IMR-90 (cell line): Measurements from ENCODE around the gene COX6A1. TPM values are rescaled to one million over a fixed set of nuclear protein-coding genes. Genes with fewer than 3 reads are reported as not detected.

ENCODE experiments used
- ATAC-seq: fragments of 200-7000 bp; cut with Tn5 transposase; 2 replicates; pipeline ENCODE4 v1.9.1; 2020; ENCODE audit warnings: low read depth, mild to moderate bottlenecking, moderate library complexity
- BruUV-seq: library from RNA; stranded (reverse); fragments of 400-500 nt; replicated peaks from 2 replicates; lab custom pipeline; 2021; lab: Mats Ljungman, UMichigan
- CTCF ChIA-PET: fragments of 300-600 bp; formaldehyde crosslinking; extraction: SDS; loops from one replicate; lab custom pipeline; 2021; ENCODE audit warnings: antibody characterized with exemption; lab: Yijun Ruan, JAX
- POLR2A ChIA-PET: fragments of 300-600 bp; sonication (Branson Sonifier 250); formaldehyde crosslinking; loops from one replicate; lab custom pipeline; 2022; ENCODE audit warnings: antibody characterized with exemption; ENCODE audit not compliant: unreplicated experiment; lab: Charles Lee
- DNase-seq: peaks from one replicate; pipeline ENCODE4 v3.0.0; 2013
- H2AFZ ChIP-seq: replicated peaks from 2 replicates; pipeline ENCODE3; 2013; ENCODE audit warnings: low read length, mild to moderate bottlenecking; ENCODE audit not compliant: poor library complexity
- H2AK5ac ChIP-seq: 2 replicates; pipeline ENCODE4 v1.6.1; 2013; ENCODE audit warnings: low read depth, low read length, inconsistent platforms
- H2AK9ac ChIP-seq: replicated peaks from 2 replicates; pipeline ENCODE3; 2013; ENCODE audit warnings: mild to moderate bottlenecking, low read depth, low read length, moderate library complexity; ENCODE audit not compliant: poor library complexity
- H2BK120ac ChIP-seq: 2 replicates; pipeline ENCODE4 v1.6.1; 2013; ENCODE audit warnings: low read depth, low read length, inconsistent platforms
- H2BK15ac ChIP-seq: 3 replicates; pipeline ENCODE4 v1.6.1; 2013; ENCODE audit warnings: low read depth, low read length, inconsistent platforms
- H2BK20ac ChIP-seq: 2 replicates; pipeline ENCODE4 v1.6.1; 2013; ENCODE audit warnings: low read depth, mild to moderate bottlenecking, inconsistent platforms, low read length, moderate library complexity
- H2BK5ac ChIP-seq: 2 replicates; pipeline ENCODE4 v1.6.1; 2013; ENCODE audit warnings: mild to moderate bottlenecking, low read depth, low read length, inconsistent platforms; ENCODE audit not compliant: poor library complexity, severe bottlenecking
- H3K14ac ChIP-seq: replicated peaks from 2 replicates; pipeline ENCODE4 v1.6.1; 2013; ENCODE audit warnings: low read depth, low read length, inconsistent platforms
- H3K18ac ChIP-seq: 2 replicates; pipeline ENCODE4 v1.6.1; 2013; ENCODE audit warnings: low read depth, low read length, control low read depth
- H3K23ac ChIP-seq: 2 replicates; pipeline ENCODE4 v1.6.1; 2013; ENCODE audit warnings: low read depth, low read length, inconsistent platforms
- H3K27ac ChIP-seq: 2 replicates; pipeline ENCODE4 v1.5.1; 2013; ENCODE audit warnings: mild to moderate bottlenecking, control low read depth, low read length; ENCODE audit not compliant: insufficient read depth
- H3K27me3 ChIP-seq: 2 replicates; pipeline ENCODE4 v1.6.1; 2013; ENCODE audit warnings: low read length; ENCODE audit not compliant: control insufficient read depth, insufficient read depth
- H3K36me3 ChIP-seq: 2 replicates; pipeline ENCODE4 v1.6.1; 2013; ENCODE audit warnings: low read length, mixed read lengths; ENCODE audit not compliant: control insufficient read depth, insufficient read depth
- H3K4ac ChIP-seq: 2 replicates; pipeline ENCODE4 v1.6.1; 2013; ENCODE audit warnings: low read depth, low read length, inconsistent platforms
- H3K4me1 ChIP-seq: 2 replicates; pipeline ENCODE4 v1.6.1; 2013; ENCODE audit warnings: low read length, mixed read lengths; ENCODE audit not compliant: control insufficient read depth, insufficient read depth
- H3K4me2 ChIP-seq: 2 replicates; pipeline ENCODE4 v1.6.1; 2013; ENCODE audit warnings: low read depth, mild to moderate bottlenecking, control low read depth, low read length, moderate library complexity
- H3K4me3 ChIP-seq: 2 replicates; pipeline ENCODE4 v1.5.1; 2013; ENCODE audit warnings: low read depth, mild to moderate bottlenecking, control low read depth, low read length, moderate library complexity; ENCODE audit not compliant: insufficient read depth
- H3K56ac ChIP-seq: 2 replicates; pipeline ENCODE4 v1.6.1; 2013; ENCODE audit warnings: low read length, inconsistent platforms; ENCODE audit not compliant: insufficient read depth; ENCODE audit errors: extremely low read depth
- H3K79me1 ChIP-seq, 2 experiments: 2 replicates each; pipeline ENCODE4 v1.6.1; 2013; ENCODE audit warnings: low read length in 2 of 2, inconsistent platforms in 1 of 2, low read depth in 1 of 2
- H3K9ac ChIP-seq: 2 replicates; pipeline ENCODE4 v1.6.1; 2013; ENCODE audit warnings: low read depth, low read length, control low read depth
- H3K9me1 ChIP-seq: 2 replicates; pipeline ENCODE4 v1.6.1; 2013; ENCODE audit warnings: low read length, inconsistent platforms; ENCODE audit not compliant: insufficient read depth
- H3K9me3 ChIP-seq: 2 replicates; pipeline ENCODE4 v1.6.1; 2013; ENCODE audit warnings: low read length; ENCODE audit not compliant: control insufficient read depth, insufficient read depth
- H4K20me1 ChIP-seq: 2 replicates; pipeline ENCODE4 v1.6.1; 2013; ENCODE audit warnings: low read length, inconsistent platforms; ENCODE audit not compliant: insufficient read depth
- H4K5ac ChIP-seq: 2 replicates; pipeline ENCODE4 v1.6.1; 2013; ENCODE audit warnings: mild to moderate bottlenecking, low read depth, low read length, control low read depth
- H4K8ac ChIP-seq, 2 experiments: 2 replicates each; pipeline ENCODE4 v1.6.1; 2013; ENCODE audit warnings: low read depth in 2 of 2, low read length in 2 of 2, control low read depth in 1 of 2, inconsistent platforms in 1 of 2
- H4K91ac ChIP-seq: 2 replicates; pipeline ENCODE4 v1.6.1; 2013; ENCODE audit warnings: low read depth, low read length, inconsistent platforms; ENCODE audit not compliant: insufficient read depth
- MAFK ChIP-seq: IDR thresholded peaks from 2 replicates; pipeline ENCODE4 v1.6.1; 2012; ENCODE audit warnings: low read depth, low read length, improper control_type of control experiment
- NFE2L2 ChIP-seq: fragments of 150-350 bp; IDR thresholded peaks from 2 replicates; pipeline ENCODE4 v1.6.1; 2016; ENCODE audit warnings: low read depth, mild to moderate bottlenecking, low read length
- RAD21 ChIP-seq: IDR thresholded peaks from 2 replicates; pipeline ENCODE4 v1.6.1; 2012; ENCODE audit warnings: low read length, improper control_type of control experiment
- WGBS, 2 experiments: methylation state at CpG; one replicate each; pipeline versions ENCODE4 v1.1.5 to v1.1.7; 2013; ENCODE audit warnings: missing lambda C conversion rate in 2 of 2; ENCODE audit not compliant: insufficient read length in 1 of 2; ENCODE audit errors: extremely low coverage in 2 of 2; 5-methylcytosine and 5-hydroxymethylcytosine counted together
- dilution Hi-C: fragments of 300-500 bp; cut with HindIII; formaldehyde crosslinking; loops from one replicate; pipeline ENCODE4 v1.14.3; 2018; ENCODE audit warnings: low sequenced_read_pairs; ENCODE audit not compliant: unreplicated experiment
- in situ Hi-C: fragments of 300-500 bp; cut with MboI; formaldehyde crosslinking; loops from 3 replicates; pipeline ENCODE4 v1.14.3; 2019; ENCODE audit warnings: low sequenced_read_pairs, inconsistent platforms, mixed read lengths
- intact Hi-C: fragments of 100-400 bp; cut with micrococcal nuclease; formaldehyde crosslinking; loops from 2 replicates; pipeline ENCODE4 v1.10.0; 2022
- polyA plus RNA-seq, 3 experiments: library from polyadenylated mRNA; depleted of rRNA; stranded (reverse); fragments of >200 nt; gene quantifications; 2 replicates each; pipeline ENCODE4 v1.2.3, GENCODE V29; 2012; ENCODE audit warnings: low replicate concordance in 1 of 3
- total RNA-seq: library from RNA; depleted of rRNA; stranded (reverse); fragments of >200 nt; gene quantifications from 2 replicates; pipeline ENCODE4 v1.2.3, GENCODE V29; 2012
- TF ChIP-seq, protein P1 (sequence below): conservative IDR thresholded peaks from 2 replicates; pipeline ENCODE4 v1.5.1; 2012; ENCODE audit warnings: mild to moderate bottlenecking, low read depth, low read length, improper control_type of control experiment

Gene COX6A1
- total and polyA plus RNA-seq, 2 of the 4 experiments (the other 2 are of a cell fraction), result 396 to 541 TPM

DNA sequence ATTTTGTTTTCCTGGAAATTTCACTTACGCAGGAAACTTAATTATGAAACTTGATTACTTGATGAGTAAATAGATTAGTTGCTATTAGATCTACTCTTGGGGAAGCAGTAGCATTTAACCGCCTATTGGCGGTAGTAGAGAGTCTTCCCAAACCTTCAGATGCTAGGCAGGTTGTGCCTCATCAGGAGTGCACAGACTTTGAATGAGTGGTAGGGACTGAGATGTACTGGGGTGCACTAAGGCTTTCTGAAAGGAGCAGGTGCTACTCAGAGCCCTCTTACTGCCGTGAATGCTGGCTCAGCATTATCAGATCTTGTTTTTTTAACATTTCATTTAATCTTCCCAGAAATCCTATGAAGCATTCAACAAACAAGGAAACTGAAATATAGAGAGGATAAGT is 16.1 kb downstream of the COX6A1 start:
- POLR2A ChIA-PET, result interaction anchor here (0.6 kb wide), 1 partner anchor 130 kb away, joined by 4 read pairs; no protein-coding TSS in a partner anchor
- Histone ChIP-seq H3K36me3 (peaks cover 40% of the 10 kb centered on the region), H4K8ac (no peak overlapping the region), H3K9me1 (no peaks in the 10 kb centered on the region), H2AFZ (no peak overlapping the region), H3K9me3 (no peaks in the 10 kb centered on the region), H3K23ac (no peak overlapping the region), H2BK120ac (no peak overlapping the region), H2AK9ac (no peak overlapping the region), H2BK5ac (no peak overlapping the region), H4K91ac (no peak overlapping the region), H3K79me1 (peaks cover 8 to 47% of the 10 kb centered on the region in 2 experiments), H2AK5ac (no peak overlapping the region), H3K9ac (no peak overlapping the region), H2BK20ac (no peak overlapping the region), H3K4ac (no peak overlapping the region), H3K27ac (no peak overlapping the region), H3K27me3 (no peaks in the 10 kb centered on the region), H3K18ac (no peak overlapping the region), H3K14ac (no peak overlapping the region), H3K4me2 (no peak overlapping the region), H3K4me1 (no peaks in the 10 kb centered on the region), H4K5ac (no peak overlapping the region), H4K20me1 (peaks cover 14% of the 10 kb centered on the region; the same call in 1 of the 2 replicates), H3K4me3 (no peak overlapping the region), H3K56ac (no peak overlapping the region), H2BK15ac (no peak overlapping the region)
- dilution Hi-C loops, result no loop called here
- ATAC-seq (peak; percentile 68), DNase-seq (peak; percentile 19)
- intact Hi-C loops, result no loop called here
- CTCF ChIA-PET, result interaction anchor here (1.4 kb wide), 1 partner anchor 13 kb away, joined by 3 read pairs; no protein-coding TSS in a partner anchor
- BruUV-seq, result no TSS peak
- in situ Hi-C loops, result no loop called here
- TF ChIP-seq, protein P1, sequence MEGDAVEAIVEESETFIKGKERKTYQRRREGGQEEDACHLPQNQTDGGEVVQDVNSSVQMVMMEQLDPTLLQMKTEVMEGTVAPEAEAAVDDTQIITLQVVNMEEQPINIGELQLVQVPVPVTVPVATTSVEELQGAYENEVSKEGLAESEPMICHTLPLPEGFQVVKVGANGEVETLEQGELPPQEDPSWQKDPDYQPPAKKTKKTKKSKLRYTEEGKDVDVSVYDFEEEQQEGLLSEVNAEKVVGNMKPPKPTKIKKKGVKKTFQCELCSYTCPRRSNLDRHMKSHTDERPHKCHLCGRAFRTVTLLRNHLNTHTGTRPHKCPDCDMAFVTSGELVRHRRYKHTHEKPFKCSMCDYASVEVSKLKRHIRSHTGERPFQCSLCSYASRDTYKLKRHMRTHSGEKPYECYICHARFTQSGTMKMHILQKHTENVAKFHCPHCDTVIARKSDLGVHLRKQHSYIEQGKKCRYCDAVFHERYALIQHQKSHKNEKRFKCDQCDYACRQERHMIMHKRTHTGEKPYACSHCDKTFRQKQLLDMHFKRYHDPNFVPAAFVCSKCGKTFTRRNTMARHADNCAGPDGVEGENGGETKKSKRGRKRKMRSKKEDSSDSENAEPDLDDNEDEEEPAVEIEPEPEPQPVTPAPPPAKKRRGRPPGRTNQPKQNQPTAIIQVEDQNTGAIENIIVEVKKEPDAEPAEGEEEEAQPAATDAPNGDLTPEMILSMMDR, result peak; percentile 56
- peak; percentile 18; the same call in 1 of the 2 replicates for TF ChIP-seq RAD21
- TF ChIP-seq MAFK, result peak; percentile 90
- no peak for TF ChIP-seq NFE2L2
- WGBS, 2 experiments, result 100% methylated on average over 1 of the region's 4 CpGs; no CpG with 5 or more reads in 1 of the 2 experiments
